H1 (cell line): Measurements from ENCODE around the gene PROKR1. TPM values are rescaled to one million over a fixed set of nuclear protein-coding genes. Genes with fewer than 3 reads are reported as not detected.

Source experiments
- CTCF ChIA-PET: fragments of 300-600 bp; sonication (Branson Sonifier 250); formaldehyde crosslinking; loops from one replicate; lab custom pipeline; 2021; ENCODE audit not compliant: partially characterized antibody; lab: Charles Lee
- POLR2A ChIA-PET: fragments of 300-600 bp; sonication (Branson Sonifier 250); formaldehyde crosslinking; loops from one replicate; lab custom pipeline; 2021; ENCODE audit warnings: inconsistent platforms; ENCODE audit not compliant: partially characterized antibody; lab: Charles Lee
- DNase-seq, 2 experiments: peaks; one replicate each; pipeline versions ENCODE4 v3.0.0 to v3.0.0-alpha.2; 2010 to 2022; ENCODE audit warnings: low spot score in 2 of 2, low read depth in 1 of 2, mixed read lengths in 1 of 2
- FAIRE-seq: peaks from 2 replicates; lab custom pipeline; 2011; peaks lifted over from hg19 to GRCh38; lab: Jason Lieb, UNC
- H2AFZ ChIP-seq: 2 replicates; pipeline ENCODE4 v1.8.1; 2012; ENCODE audit warnings: low read length, inconsistent platforms
- H2AK5ac ChIP-seq: 2 replicates; pipeline ENCODE4 v1.6.1; 2013; ENCODE audit warnings: low read depth, low read length
- H2BK120ac ChIP-seq: replicated peaks from 2 replicates; pipeline ENCODE3; 2013; ENCODE audit warnings: low read depth, low read length, inconsistent platforms
- H2BK12ac ChIP-seq: 2 replicates; pipeline ENCODE4 v1.6.1; 2013; ENCODE audit warnings: low read depth, low read length
- H2BK15ac ChIP-seq: 2 replicates; pipeline ENCODE4 v1.6.1; 2013; ENCODE audit warnings: low read length
- H2BK20ac ChIP-seq: 2 replicates; pipeline ENCODE4 v1.6.1; 2013; ENCODE audit warnings: low read length
- H2BK5ac ChIP-seq: 2 replicates; pipeline ENCODE4 v1.6.1; 2013; ENCODE audit warnings: low read depth, low read length
- H3K14ac ChIP-seq: 2 replicates; pipeline ENCODE4 v1.6.1; 2013; ENCODE audit warnings: inconsistent platforms; ENCODE audit not compliant: insufficient read length
- H3K18ac ChIP-seq: 2 replicates; pipeline ENCODE4 v1.6.1; 2013; ENCODE audit warnings: low read length; ENCODE audit errors: extremely low read depth
- H3K23ac ChIP-seq: 2 replicates; pipeline ENCODE4 v1.6.1; 2013; ENCODE audit warnings: inconsistent platforms; ENCODE audit not compliant: insufficient read length
- H3K23me2 ChIP-seq: 2 replicates; pipeline ENCODE4 v1.6.1; 2013; ENCODE audit warnings: low read depth, low read length
- H3K27ac ChIP-seq: 2 replicates; pipeline ENCODE4 v1.6.1; 2011; ENCODE audit warnings: low read depth, low read length, inconsistent platforms
- H3K27me3 ChIP-seq, 4 experiments: replicated peaks in 1 of 4; 1 replicate in 1 of 4; 2 replicates in 3 of 4; pipeline versions ENCODE4 v1.6.1 to v1.8.1; 2011 to 2013; ENCODE audit warnings: low read length in 3 of 4, mild to moderate bottlenecking in 3 of 4, inconsistent platforms in 2 of 4, mixed read lengths in 2 of 4, moderate library complexity in 1 of 4; ENCODE audit not compliant: control insufficient read depth in 3 of 4, insufficient read depth in 3 of 4; ENCODE audit errors: extremely low read depth in 1 of 4
- H3K36me3 ChIP-seq, 4 experiments: 2 replicates each; pipeline versions ENCODE4 v1.6.1 to v1.8.1; 2011 to 2013; ENCODE audit warnings: mild to moderate bottlenecking in 4 of 4, low read length in 3 of 4, moderate library complexity in 2 of 4, control low read depth in 1 of 4, inconsistent platforms in 1 of 4; ENCODE audit not compliant: insufficient read depth in 4 of 4, control insufficient read depth in 2 of 4
- H3K4ac ChIP-seq: replicated peaks from 2 replicates; pipeline ENCODE3; 2013; ENCODE audit warnings: low read length, low read depth, mixed read lengths, inconsistent platforms; ENCODE audit not compliant: insufficient read length
- H3K4me1 ChIP-seq, 4 experiments: replicated peaks in 1 of 4; 1 replicate in 1 of 4; 2 replicates in 3 of 4; pipeline versions ENCODE4 v1.6.1 to v1.8.1; 2011 to 2013; ENCODE audit warnings: low read length in 3 of 4, inconsistent platforms in 2 of 4, mixed read lengths in 1 of 4; ENCODE audit not compliant: insufficient read depth in 4 of 4, control insufficient read depth in 3 of 4
- H3K4me2 ChIP-seq, 2 experiments: 2 replicates each; pipeline versions ENCODE4 v1.6.1 to v1.8.1; 2011 to 2013; ENCODE audit warnings: low read depth in 2 of 2, low read length in 2 of 2, control low read depth in 1 of 2, inconsistent platforms in 1 of 2, mild to moderate bottlenecking in 1 of 2; ENCODE audit not compliant: insufficient read depth in 1 of 2
- H3K4me3 ChIP-seq, 4 experiments: fragments of 200-600, 300-600 bp in 1 of 4; sonication (generic), shearing (Covaris generic), sonication (Bioruptor Twin) in 1 of 4; 2 replicates each; pipeline versions ENCODE4 v1.5.1 to v1.8.1; 2011 to 2016; ENCODE audit warnings: low read length in 4 of 4, low read depth in 3 of 4, control low read depth in 2 of 4, inconsistent platforms in 2 of 4, mild to moderate bottlenecking in 2 of 4, mixed read lengths in 1 of 4, moderate library complexity in 1 of 4; ENCODE audit not compliant: insufficient read depth in 2 of 4; ENCODE audit errors: extremely low read depth in 1 of 4
- H3K56ac ChIP-seq: replicated peaks from 2 replicates; pipeline ENCODE3; 2013; ENCODE audit warnings: low read depth, mild to moderate bottlenecking, mixed read lengths, low read length, inconsistent platforms; ENCODE audit not compliant: insufficient read length
- H3K79me1 ChIP-seq: 2 replicates; pipeline ENCODE4 v1.6.1; 2013; ENCODE audit warnings: low read depth, low read length, control low read depth
- H3K79me2 ChIP-seq, 2 experiments: 2 replicates each; pipeline versions ENCODE4 v1.6.1 to v1.8.1; 2012 to 2013; ENCODE audit warnings: low read length in 2 of 2, mild to moderate bottlenecking in 2 of 2, inconsistent platforms in 1 of 2; ENCODE audit not compliant: insufficient read depth in 2 of 2, control insufficient read depth in 1 of 2
- H3K9ac ChIP-seq, 4 experiments: replicated peaks in 1 of 4; 1 replicate in 1 of 4; 2 replicates in 3 of 4; pipeline versions ENCODE4 v1.6.1 to v1.8.1; 2011 to 2013; ENCODE audit warnings: low read depth in 3 of 4, low read length in 3 of 4, control low read depth in 2 of 4, mild to moderate bottlenecking in 2 of 4, moderate library complexity in 2 of 4, inconsistent platforms in 1 of 4; ENCODE audit errors: extremely low read depth in 1 of 4
- H3K9me3 ChIP-seq, 2 experiments: 2 replicates each; pipeline versions ENCODE4 v1.6.1 to v1.8.1; 2012 to 2013; ENCODE audit warnings: mild to moderate bottlenecking in 2 of 2, moderate library complexity in 2 of 2, control low read depth in 1 of 2, inconsistent platforms in 1 of 2, low read depth in 1 of 2, low read length in 1 of 2, mixed read lengths in 1 of 2; ENCODE audit not compliant: insufficient read depth in 2 of 2
- H4K20me1 ChIP-seq, 2 experiments: replicated peaks in 1 of 2; 2 replicates each; pipeline versions ENCODE3 to v1.8.1; 2011 to 2013; ENCODE audit warnings: inconsistent platforms in 2 of 2, low read length in 2 of 2, mild to moderate bottlenecking in 1 of 2; ENCODE audit not compliant: insufficient read depth in 2 of 2, control insufficient read depth in 1 of 2
- H4K5ac ChIP-seq: 2 replicates; pipeline ENCODE4 v1.6.1; 2013; ENCODE audit warnings: low read length, low read depth, mixed read lengths, inconsistent platforms; ENCODE audit not compliant: insufficient read length
- H4K8ac ChIP-seq: 2 replicates; pipeline ENCODE4 v1.8.0; 2013; ENCODE audit warnings: mild to moderate bottlenecking, moderate library complexity, low read length, inconsistent platforms; ENCODE audit not compliant: insufficient read depth; ENCODE audit errors: extremely low read depth
- H4K91ac ChIP-seq: replicated peaks from 2 replicates; pipeline ENCODE3; 2013; ENCODE audit warnings: low read length, mixed read lengths, inconsistent platforms; ENCODE audit not compliant: insufficient read length
- EGR1 ChIP-seq: IDR thresholded peaks from 2 replicates; pipeline ENCODE4 v1.6.1; 2011; ENCODE audit warnings: low read depth, low read length, borderline replicate concordance
- HDAC2 ChIP-seq, 2 experiments: fragments of 300-600 bp in 1 of 2; sonication (generic) in 1 of 2; IDR thresholded peaks; 2 replicates each; pipeline ENCODE4 v1.6.1; 2011 to 2012; ENCODE audit warnings: low read depth in 2 of 2, low read length in 2 of 2, mild to moderate bottlenecking in 2 of 2, moderate library complexity in 2 of 2, borderline replicate concordance in 1 of 2, inconsistent platforms in 1 of 2
- KDM1A ChIP-seq: fragments of 200-600, 300-600 bp; sonication (generic); IDR thresholded peaks from 2 replicates; pipeline ENCODE4 v1.7.1; 2016; ENCODE audit warnings: mild to moderate bottlenecking, low read length, borderline replicate concordance
- KDM4A ChIP-seq: IDR thresholded peaks from one replicate; pipeline ENCODE4 v1.7.1; 2012; ENCODE audit warnings: low read depth, mild to moderate bottlenecking, moderate library complexity, low read length, inconsistent platforms; ENCODE audit not compliant: severe bottlenecking
- RAD21 ChIP-seq, 2 experiments: IDR thresholded peaks in 1 of 2; conservative IDR thresholded peaks in 1 of 2; 2 replicates each; pipeline ENCODE4 v1.6.1; 2011; ENCODE audit warnings: low read depth in 2 of 2, low read length in 2 of 2, improper control_type of control experiment in 1 of 2, inconsistent platforms in 1 of 2, mild to moderate bottlenecking in 1 of 2, moderate library complexity in 1 of 2
- SIRT6 ChIP-seq: IDR thresholded peaks from one replicate; pipeline ENCODE4 v1.7.1; 2012; ENCODE audit warnings: low read length, inconsistent platforms
- ZNF274 ChIP-seq: IDR thresholded peaks from 2 replicates; pipeline ENCODE4 v1.7.0; 2012; ENCODE audit warnings: low read length, borderline replicate concordance; ENCODE audit errors: extremely low read depth
- WGBS, 2 experiments: shearing (Covaris generic) in 1 of 2; methylation state at CpG; one replicate each; pipeline versions ENCODE4 v1.1.6 to v1.1.7; 2013 to 2015; ENCODE audit warnings: low lambda C conversion rate in 2 of 2, mixed read lengths in 2 of 2, inconsistent platforms in 1 of 2, low coverage in 1 of 2, missing lambda C conversion rate in 1 of 2; ENCODE audit not compliant: insufficient replicate concordance in 2 of 2, insufficient coverage in 1 of 2, insufficient read length in 1 of 2; ENCODE audit errors: extremely low coverage in 1 of 2, missing lambda C conversion rate in 1 of 2; 5-methylcytosine and 5-hydroxymethylcytosine counted together
- polyA plus RNA-seq, 7 experiments: library from polyadenylated mRNA; depleted of rRNA in 3 of 7; stranded (reverse) in 5 of 7; unstranded in 2 of 7; fragments of >200 nt in 5 of 7; fragments of 200-250 nt in 2 of 7; gene quantifications; 1 replicate in 5 of 7; 2 replicates in 1 of 7; 4 replicates in 1 of 7; pipeline versions ENCODE4 v1.2.1 to v1.2.3, GENCODE V29; 2011 to 2013; ENCODE audit warnings: missing spikeins in 2 of 7, mixed read lengths in 2 of 7
- total RNA-seq: library from RNA; stranded (reverse); fragmentation: NEBNext Ultra II Directional; extraction: Animal tissue kit (Norgen Biotek cat#: 25700); gene quantifications from 2 replicates; pipeline ENCODE4 v1.2.1, GENCODE V29; 2021

PROKR1 gene
- total and polyA plus RNA-seq, 2 of the 8 experiments (the other 6 are each of a cell fraction or from before 2014, with no cell fraction given): 1.8 to 3.9 TPM

DNA sequence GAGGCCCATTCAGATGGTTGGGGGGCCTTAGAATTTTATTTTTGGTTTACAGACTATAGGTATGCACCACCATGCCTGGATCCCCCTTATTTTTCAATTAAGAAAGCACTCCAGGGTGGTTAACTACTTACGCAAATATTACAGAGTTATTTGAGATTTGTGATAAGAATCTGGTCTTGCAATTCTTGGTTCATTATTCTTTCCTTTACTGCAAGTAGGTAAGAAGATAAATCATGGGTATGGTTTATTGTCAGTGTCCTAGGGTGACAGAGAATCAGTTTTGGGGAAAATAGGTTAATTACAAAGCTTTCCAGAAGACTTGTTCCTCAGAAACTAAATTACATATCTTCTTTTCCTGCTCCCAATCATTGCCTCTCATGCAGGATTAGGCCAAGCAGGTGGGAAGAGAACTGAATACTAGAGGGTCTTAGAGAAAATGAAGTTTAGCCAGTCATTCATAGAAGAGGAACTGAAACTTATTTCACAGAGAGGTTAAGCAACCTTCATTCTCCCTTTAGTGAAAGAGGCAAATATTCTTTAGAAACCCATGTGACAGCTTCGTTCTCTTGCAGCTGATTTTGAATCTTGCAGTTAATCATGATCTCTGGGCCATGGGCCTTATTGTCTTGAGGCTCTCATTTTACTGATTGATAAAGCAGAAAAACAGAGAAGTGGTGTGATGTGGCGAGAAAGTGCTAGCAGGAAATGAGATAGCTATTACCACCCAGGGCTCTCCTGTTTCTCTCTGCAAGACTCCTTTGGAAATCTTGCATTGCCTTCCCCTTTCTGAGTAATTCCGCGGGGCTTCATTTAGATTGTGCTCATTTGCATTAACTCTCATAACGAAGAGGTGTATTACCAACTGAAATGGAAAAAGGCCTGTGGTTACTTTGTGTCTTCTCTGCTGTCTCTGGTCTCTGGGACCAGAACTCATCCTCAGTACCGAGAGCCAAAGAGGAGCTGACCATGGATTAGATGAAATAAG is 46.5 kb downstream of the PROKR1 start:
- H3K9me3 ChIP-seq: peaks cover 0 to 3% of the 10 kb centered on the region in 2 experiments; a peak in 1 of 4 replicates
- TF ChIP-seq SIRT6 (no peak), RAD21 (IDR thresholded peaks at IDR 0.05 in 1 of 2, conservative IDR thresholded peaks at IDR 0.05 in 1 of 2; ENCODE audit: low read depth in 2 of 2, low read length in 2 of 2) (no peak), ZNF274 (no peak), HDAC2 (IDR thresholded peaks at IDR 0.05; ENCODE audit: borderline replicate concordance in 1 of 2, low read depth in 2 of 2, low read length in 2 of 2) (no peak), KDM1A (no peak), EGR1 (no peak), KDM4A (no peak)
- no peaks in the 10 kb centered on the region for H3K27me3 ChIP-seq
- no peak overlapping the region for H4K8ac ChIP-seq
- H3K4me3 ChIP-seq: no peak overlapping the region
- 46% methylated on average over 7 of the region's 7 CpGs; no CpG with 5 or more reads in 1 of the 2 experiments for WGBS, 2 experiments
- no peaks in the 10 kb centered on the region for H3K23me2 ChIP-seq
- no peak overlapping the region for H3K4ac ChIP-seq
- H3K36me3 ChIP-seq: no peaks in the 10 kb centered on the region
- H3K23ac ChIP-seq: no peak overlapping the region
- H3K14ac ChIP-seq: no peak overlapping the region
- H2BK20ac ChIP-seq: no peak overlapping the region
- DNase-seq (no peak), FAIRE-seq (no peak)
- H3K18ac ChIP-seq: peak overlapping the region; percentile 39; the same call in 1 of the 2 replicates
- H3K27ac ChIP-seq: no peak overlapping the region
- H4K5ac ChIP-seq: no peak overlapping the region
- H4K91ac ChIP-seq: no peak overlapping the region
- H3K79me2 ChIP-seq: no peaks in the 10 kb centered on the region
- no peaks in the 10 kb centered on the region for H4K20me1 ChIP-seq
- no peaks in the 10 kb centered on the region for H3K79me1 ChIP-seq
- peak overlapping the region; percentile 3 for H3K56ac ChIP-seq
- H2BK12ac ChIP-seq: no peak overlapping the region
- no peak overlapping the region for H2BK5ac ChIP-seq
- H3K9ac ChIP-seq: no peak overlapping the region
- H3K4me1 ChIP-seq: peaks cover 0 to 15% (median 6%) of the 10 kb centered on the region in 4 experiments; a peak in 4 of 7 replicates
- ChIA-PET CTCF (interaction anchor here (1.4 to 2.0 kb wide), 2 partner anchors 12 to 19 kb away, joined by 3 to 9 read pairs; no protein-coding TSS in a partner anchor), POLR2A (interaction anchor here (1.9 to 2.6 kb wide), 2 partner anchors 11 to 17 kb away, joined by 6 to 11 read pairs; no protein-coding TSS in a partner anchor)
- H2AK5ac ChIP-seq: no peak overlapping the region
- H2AFZ ChIP-seq: no peak overlapping the region; the same call in 1 of the 2 replicates
- H2BK15ac ChIP-seq: no peak overlapping the region
- H3K4me2 ChIP-seq: peak overlapping the region in 1 of 2 experiments; percentile 8; a peak in 1 of 4 replicates
- peak overlapping the region; percentile 69 for H2BK120ac ChIP-seq
